IMR-90 (cell line): ENCODE data around the gene C16orf86. TPM values are rescaled to one million over a fixed set of nuclear protein-coding genes. Genes with fewer than 3 reads are reported as not detected.

Experiments used
- ATAC-seq: fragments of 200-7000 bp; cut with Tn5 transposase; 2 replicates; pipeline ENCODE4 v1.9.1; 2020; ENCODE audit warnings: low read depth, mild to moderate bottlenecking, moderate library complexity
- BruUV-seq: library from RNA; stranded (reverse); fragments of 400-500 nt; replicated peaks from 2 replicates; lab custom pipeline; 2021; lab: Mats Ljungman, UMichigan
- CTCF ChIA-PET: fragments of 300-600 bp; formaldehyde crosslinking; extraction: SDS; loops from one replicate; lab custom pipeline; 2021; ENCODE audit warnings: antibody characterized with exemption; lab: Yijun Ruan, JAX
- POLR2A ChIA-PET: fragments of 300-600 bp; sonication (Branson Sonifier 250); formaldehyde crosslinking; loops from one replicate; lab custom pipeline; 2022; ENCODE audit warnings: antibody characterized with exemption; ENCODE audit not compliant: unreplicated experiment; lab: Charles Lee
- DNase-seq: peaks from one replicate; pipeline ENCODE4 v3.0.0; 2013
- H2AFZ ChIP-seq: replicated peaks from 2 replicates; pipeline ENCODE3; 2013; ENCODE audit warnings: low read length, mild to moderate bottlenecking; ENCODE audit not compliant: poor library complexity
- H2AK5ac ChIP-seq: 2 replicates; pipeline ENCODE4 v1.6.1; 2013; ENCODE audit warnings: low read depth, low read length, inconsistent platforms
- H2AK9ac ChIP-seq: replicated peaks from 2 replicates; pipeline ENCODE3; 2013; ENCODE audit warnings: mild to moderate bottlenecking, low read depth, low read length, moderate library complexity; ENCODE audit not compliant: poor library complexity
- H2BK120ac ChIP-seq: 2 replicates; pipeline ENCODE4 v1.6.1; 2013; ENCODE audit warnings: low read depth, low read length, inconsistent platforms
- H2BK15ac ChIP-seq: 3 replicates; pipeline ENCODE4 v1.6.1; 2013; ENCODE audit warnings: low read depth, low read length, inconsistent platforms
- H2BK20ac ChIP-seq: 2 replicates; pipeline ENCODE4 v1.6.1; 2013; ENCODE audit warnings: low read depth, mild to moderate bottlenecking, inconsistent platforms, low read length, moderate library complexity
- H2BK5ac ChIP-seq: 2 replicates; pipeline ENCODE4 v1.6.1; 2013; ENCODE audit warnings: mild to moderate bottlenecking, low read depth, low read length, inconsistent platforms; ENCODE audit not compliant: poor library complexity, severe bottlenecking
- H3K14ac ChIP-seq: replicated peaks from 2 replicates; pipeline ENCODE4 v1.6.1; 2013; ENCODE audit warnings: low read depth, low read length, inconsistent platforms
- H3K18ac ChIP-seq: 2 replicates; pipeline ENCODE4 v1.6.1; 2013; ENCODE audit warnings: low read depth, low read length, control low read depth
- H3K23ac ChIP-seq: 2 replicates; pipeline ENCODE4 v1.6.1; 2013; ENCODE audit warnings: low read depth, low read length, inconsistent platforms
- H3K27ac ChIP-seq: 2 replicates; pipeline ENCODE4 v1.5.1; 2013; ENCODE audit warnings: mild to moderate bottlenecking, control low read depth, low read length; ENCODE audit not compliant: insufficient read depth
- H3K27me3 ChIP-seq: 2 replicates; pipeline ENCODE4 v1.6.1; 2013; ENCODE audit warnings: low read length; ENCODE audit not compliant: control insufficient read depth, insufficient read depth
- H3K36me3 ChIP-seq: 2 replicates; pipeline ENCODE4 v1.6.1; 2013; ENCODE audit warnings: low read length, mixed read lengths; ENCODE audit not compliant: control insufficient read depth, insufficient read depth
- H3K4ac ChIP-seq: 2 replicates; pipeline ENCODE4 v1.6.1; 2013; ENCODE audit warnings: low read depth, low read length, inconsistent platforms
- H3K4me1 ChIP-seq: 2 replicates; pipeline ENCODE4 v1.6.1; 2013; ENCODE audit warnings: low read length, mixed read lengths; ENCODE audit not compliant: control insufficient read depth, insufficient read depth
- H3K4me2 ChIP-seq: 2 replicates; pipeline ENCODE4 v1.6.1; 2013; ENCODE audit warnings: low read depth, mild to moderate bottlenecking, control low read depth, low read length, moderate library complexity
- H3K4me3 ChIP-seq: 2 replicates; pipeline ENCODE4 v1.5.1; 2013; ENCODE audit warnings: low read depth, mild to moderate bottlenecking, control low read depth, low read length, moderate library complexity; ENCODE audit not compliant: insufficient read depth
- H3K56ac ChIP-seq: 2 replicates; pipeline ENCODE4 v1.6.1; 2013; ENCODE audit warnings: low read length, inconsistent platforms; ENCODE audit not compliant: insufficient read depth; ENCODE audit errors: extremely low read depth
- H3K79me1 ChIP-seq, 2 experiments: 2 replicates each; pipeline ENCODE4 v1.6.1; 2013; ENCODE audit warnings: low read length in 2 of 2, inconsistent platforms in 1 of 2, low read depth in 1 of 2
- H3K9ac ChIP-seq: 2 replicates; pipeline ENCODE4 v1.6.1; 2013; ENCODE audit warnings: low read depth, low read length, control low read depth
- H3K9me1 ChIP-seq: 2 replicates; pipeline ENCODE4 v1.6.1; 2013; ENCODE audit warnings: low read length, inconsistent platforms; ENCODE audit not compliant: insufficient read depth
- H3K9me3 ChIP-seq: 2 replicates; pipeline ENCODE4 v1.6.1; 2013; ENCODE audit warnings: low read length; ENCODE audit not compliant: control insufficient read depth, insufficient read depth
- H4K20me1 ChIP-seq: 2 replicates; pipeline ENCODE4 v1.6.1; 2013; ENCODE audit warnings: low read length, inconsistent platforms; ENCODE audit not compliant: insufficient read depth
- H4K5ac ChIP-seq: 2 replicates; pipeline ENCODE4 v1.6.1; 2013; ENCODE audit warnings: mild to moderate bottlenecking, low read depth, low read length, control low read depth
- H4K8ac ChIP-seq, 2 experiments: 2 replicates each; pipeline ENCODE4 v1.6.1; 2013; ENCODE audit warnings: low read depth in 2 of 2, low read length in 2 of 2, control low read depth in 1 of 2, inconsistent platforms in 1 of 2
- H4K91ac ChIP-seq: 2 replicates; pipeline ENCODE4 v1.6.1; 2013; ENCODE audit warnings: low read depth, low read length, inconsistent platforms; ENCODE audit not compliant: insufficient read depth
- BHLHE40 ChIP-seq: fragments of 150-350 bp; IDR thresholded peaks from 2 replicates; pipeline ENCODE4 v1.6.1; 2016; ENCODE audit warnings: mild to moderate bottlenecking, low read depth, low read length
- CEBPB ChIP-seq: IDR thresholded peaks from 2 replicates; pipeline ENCODE4 v1.6.1; 2012; ENCODE audit warnings: low read depth, low read length, improper control_type of control experiment
- MAZ ChIP-seq: IDR thresholded peaks from 2 replicates; pipeline ENCODE4 v1.6.1; 2012; ENCODE audit warnings: low read depth, mild to moderate bottlenecking, low read length, improper control_type of control experiment, moderate library complexity, borderline replicate concordance
- NFE2L2 ChIP-seq: fragments of 150-350 bp; IDR thresholded peaks from 2 replicates; pipeline ENCODE4 v1.6.1; 2016; ENCODE audit warnings: low read depth, mild to moderate bottlenecking, low read length
- POLR2A ChIP-seq: IDR thresholded peaks from 2 replicates; pipeline ENCODE4 v1.6.1; 2012; ENCODE audit warnings: mild to moderate bottlenecking, low read depth, low read length
- RCOR1 ChIP-seq: IDR thresholded peaks from 2 replicates; pipeline ENCODE4 v1.6.1; 2012; ENCODE audit warnings: mild to moderate bottlenecking, low read length, improper control_type of control experiment; ENCODE audit not compliant: insufficient replicate concordance
- RFX5 ChIP-seq: IDR thresholded peaks from 2 replicates; pipeline ENCODE4 v1.8.0; 2012; ENCODE audit warnings: low read depth, mild to moderate bottlenecking, low read length, moderate library complexity
- WGBS, 2 experiments: methylation state at CpG; one replicate each; pipeline versions ENCODE4 v1.1.5 to v1.1.7; 2013; ENCODE audit warnings: missing lambda C conversion rate in 2 of 2; ENCODE audit not compliant: insufficient read length in 1 of 2; ENCODE audit errors: extremely low coverage in 2 of 2; 5-methylcytosine and 5-hydroxymethylcytosine counted together
- dilution Hi-C: fragments of 300-500 bp; cut with HindIII; formaldehyde crosslinking; loops from one replicate; pipeline ENCODE4 v1.14.3; 2018; ENCODE audit warnings: low sequenced_read_pairs; ENCODE audit not compliant: unreplicated experiment
- in situ Hi-C: fragments of 300-500 bp; cut with MboI; formaldehyde crosslinking; loops from 3 replicates; pipeline ENCODE4 v1.14.3; 2019; ENCODE audit warnings: low sequenced_read_pairs, inconsistent platforms, mixed read lengths
- intact Hi-C: fragments of 100-400 bp; cut with micrococcal nuclease; formaldehyde crosslinking; loops from 2 replicates; pipeline ENCODE4 v1.10.0; 2022
- polyA plus RNA-seq, 3 experiments: library from polyadenylated mRNA; depleted of rRNA; stranded (reverse); fragments of >200 nt; gene quantifications; 2 replicates each; pipeline ENCODE4 v1.2.3, GENCODE V29; 2012; ENCODE audit warnings: low replicate concordance in 1 of 3
- total RNA-seq: library from RNA; depleted of rRNA; stranded (reverse); fragments of >200 nt; gene quantifications from 2 replicates; pipeline ENCODE4 v1.2.3, GENCODE V29; 2012
- TF ChIP-seq, protein P1 (sequence below): fragments of 150-350 bp; IDR thresholded peaks from 2 replicates; pipeline ENCODE4 v1.6.1; 2016; ENCODE audit warnings: low read depth, mild to moderate bottlenecking, low read length, moderate library complexity, borderline replicate concordance
- TF ChIP-seq, protein P2 (sequence below): conservative IDR thresholded peaks from 2 replicates; pipeline ENCODE4 v1.5.1; 2012; ENCODE audit warnings: mild to moderate bottlenecking, low read depth, low read length, improper control_type of control experiment
- TF ChIP-seq, protein P3 (sequence below): fragments of 150-350 bp; IDR thresholded peaks from 2 replicates; pipeline ENCODE4 v1.6.1; 2017; ENCODE audit warnings: mild to moderate bottlenecking, antibody characterized with exemption, low read length, low read depth

C16orf86 gene
- total and polyA plus RNA-seq, 2 of the 4 experiments (the other 2 are of a cell fraction), result 0.54 to 0.70 TPM

DNA sequence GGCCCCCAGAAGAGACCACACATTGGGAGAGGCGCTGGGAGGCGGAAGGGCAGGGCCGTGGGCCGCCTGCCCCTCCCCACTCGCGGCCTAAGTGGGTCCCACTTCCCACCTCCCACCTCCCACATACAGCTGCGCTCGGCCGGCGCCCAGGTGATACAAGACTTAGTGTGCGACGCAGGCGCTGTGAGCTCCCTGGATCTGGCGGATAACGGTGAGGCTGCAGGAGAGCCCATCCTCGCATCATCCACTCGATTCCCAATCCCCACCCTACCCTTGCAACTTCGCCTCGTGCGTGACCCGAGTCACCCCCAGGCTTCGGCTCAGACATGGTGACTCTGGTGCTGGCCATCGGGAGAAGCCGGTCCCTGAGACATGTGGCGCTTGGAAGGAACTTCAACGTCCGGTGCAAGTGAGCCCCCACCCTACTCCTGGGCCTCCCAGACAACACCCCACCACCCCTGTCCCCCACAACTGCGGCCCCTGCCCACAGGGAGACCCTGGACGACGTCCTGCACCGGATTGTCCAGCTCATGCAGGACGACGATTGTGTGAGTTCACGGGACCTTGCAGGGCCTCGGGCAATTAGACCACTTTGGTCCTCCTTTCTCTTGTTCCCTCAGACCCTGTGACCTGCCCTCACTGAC, 17.7 kb upstream of the C16orf86 start (continued):
- TF ChIP-seq BHLHE40, result no peak

DNA sequence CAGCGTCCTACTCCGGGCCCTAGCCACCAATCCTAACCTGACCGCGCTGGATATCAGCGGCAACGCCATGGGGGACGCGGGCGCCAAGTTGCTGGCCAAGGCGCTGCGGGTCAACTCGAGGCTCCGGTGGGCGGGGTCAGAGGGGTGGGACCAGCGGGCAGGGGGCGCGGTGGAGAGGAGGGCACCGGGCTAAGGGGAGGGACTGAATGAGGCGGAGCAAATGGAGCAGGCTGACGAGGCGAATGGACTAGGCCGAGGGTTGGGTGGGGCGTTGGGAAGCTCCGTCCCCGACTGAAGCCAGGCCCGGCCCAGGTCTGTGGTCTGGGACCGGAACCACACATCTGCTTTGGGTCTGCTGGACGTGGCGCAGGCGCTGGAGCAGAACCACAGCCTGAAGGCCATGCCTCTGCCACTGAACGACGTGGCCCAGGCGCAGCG, 17.1 kb upstream of the C16orf86 start:
- ChIA-PET CTCF (interaction anchor here (0.7 to 1.1 kb wide), 2 partner anchors 19 to 128 kb away, joined by 3 to 4 read pairs; no protein-coding TSS in a partner anchor), POLR2A (interaction anchor here (0.6 kb wide), 1 partner anchor 128 kb away, joined by 13 read pairs; no protein-coding TSS in a partner anchor)
- no peak overlapping the region for H3K4me3 ChIP-seq
- dilution Hi-C loops (no loop called here), intact Hi-C loops (no loop called here), in situ Hi-C loops (no loop called here)
- H2BK120ac ChIP-seq, result no peak overlapping the region
- H4K20me1 ChIP-seq, result peaks cover 9% of the 10 kb centered on the region
- H3K27me3 ChIP-seq, result peaks cover 74% of the 10 kb centered on the region
- no peak overlapping the region for H2BK15ac ChIP-seq
- TF ChIP-seq, protein P1, sequence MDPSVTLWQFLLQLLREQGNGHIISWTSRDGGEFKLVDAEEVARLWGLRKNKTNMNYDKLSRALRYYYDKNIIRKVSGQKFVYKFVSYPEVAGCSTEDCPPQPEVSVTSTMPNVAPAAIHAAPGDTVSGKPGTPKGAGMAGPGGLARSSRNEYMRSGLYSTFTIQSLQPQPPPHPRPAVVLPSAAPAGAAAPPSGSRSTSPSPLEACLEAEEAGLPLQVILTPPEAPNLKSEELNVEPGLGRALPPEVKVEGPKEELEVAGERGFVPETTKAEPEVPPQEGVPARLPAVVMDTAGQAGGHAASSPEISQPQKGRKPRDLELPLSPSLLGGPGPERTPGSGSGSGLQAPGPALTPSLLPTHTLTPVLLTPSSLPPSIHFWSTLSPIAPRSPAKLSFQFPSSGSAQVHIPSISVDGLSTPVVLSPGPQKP, result no peak
- TF ChIP-seq RCOR1, result no peak
- TF ChIP-seq, protein P2, sequence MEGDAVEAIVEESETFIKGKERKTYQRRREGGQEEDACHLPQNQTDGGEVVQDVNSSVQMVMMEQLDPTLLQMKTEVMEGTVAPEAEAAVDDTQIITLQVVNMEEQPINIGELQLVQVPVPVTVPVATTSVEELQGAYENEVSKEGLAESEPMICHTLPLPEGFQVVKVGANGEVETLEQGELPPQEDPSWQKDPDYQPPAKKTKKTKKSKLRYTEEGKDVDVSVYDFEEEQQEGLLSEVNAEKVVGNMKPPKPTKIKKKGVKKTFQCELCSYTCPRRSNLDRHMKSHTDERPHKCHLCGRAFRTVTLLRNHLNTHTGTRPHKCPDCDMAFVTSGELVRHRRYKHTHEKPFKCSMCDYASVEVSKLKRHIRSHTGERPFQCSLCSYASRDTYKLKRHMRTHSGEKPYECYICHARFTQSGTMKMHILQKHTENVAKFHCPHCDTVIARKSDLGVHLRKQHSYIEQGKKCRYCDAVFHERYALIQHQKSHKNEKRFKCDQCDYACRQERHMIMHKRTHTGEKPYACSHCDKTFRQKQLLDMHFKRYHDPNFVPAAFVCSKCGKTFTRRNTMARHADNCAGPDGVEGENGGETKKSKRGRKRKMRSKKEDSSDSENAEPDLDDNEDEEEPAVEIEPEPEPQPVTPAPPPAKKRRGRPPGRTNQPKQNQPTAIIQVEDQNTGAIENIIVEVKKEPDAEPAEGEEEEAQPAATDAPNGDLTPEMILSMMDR, result no peak
- no peak for TF ChIP-seq BHLHE40
- TF ChIP-seq, protein P3, sequence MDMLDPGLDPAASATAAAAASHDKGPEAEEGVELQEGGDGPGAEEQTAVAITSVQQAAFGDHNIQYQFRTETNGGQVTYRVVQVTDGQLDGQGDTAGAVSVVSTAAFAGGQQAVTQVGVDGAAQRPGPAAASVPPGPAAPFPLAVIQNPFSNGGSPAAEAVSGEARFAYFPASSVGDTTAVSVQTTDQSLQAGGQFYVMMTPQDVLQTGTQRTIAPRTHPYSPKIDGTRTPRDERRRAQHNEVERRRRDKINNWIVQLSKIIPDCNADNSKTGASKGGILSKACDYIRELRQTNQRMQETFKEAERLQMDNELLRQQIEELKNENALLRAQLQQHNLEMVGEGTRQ, result no peak
- TF ChIP-seq NFE2L2, result no peak
- no peak for TF ChIP-seq POLR2A
- no peak for TF ChIP-seq MAZ
- TF ChIP-seq RFX5, result no peak
- TF ChIP-seq CEBPB, result no peak
- no peaks in the 10 kb centered on the region for H3K79me1 ChIP-seq
- DNase-seq (no peak), ATAC-seq (no peak)
- BruUV-seq, result no TSS peak
- peak overlapping the region; percentile 55 for H2AK9ac ChIP-seq
- 5% methylated on average over 18 of the region's 34 CpGs; no CpG with 5 or more reads in 1 of the 2 experiments for WGBS, 2 experiments
- no peak overlapping the region for H3K27ac ChIP-seq
- no peak overlapping the region for H2AK5ac ChIP-seq
- H2BK5ac ChIP-seq, result no peak overlapping the region
- no peaks in the 10 kb centered on the region for H3K36me3 ChIP-seq
- no peak overlapping the region for H3K56ac ChIP-seq
- H3K4me1 ChIP-seq, result peaks cover 4% of the 10 kb centered on the region; the same call in 1 of the 2 replicates
- H4K8ac ChIP-seq, result no peak overlapping the region
- H3K9me1 ChIP-seq, result no peaks in the 10 kb centered on the region
- H3K23ac ChIP-seq, result no peak overlapping the region
- no peak overlapping the region; the same call in 1 of the 2 replicates for H3K4me2 ChIP-seq
- no peak overlapping the region for H4K5ac ChIP-seq
- no peak overlapping the region for H3K14ac ChIP-seq
- H4K91ac ChIP-seq, result no peak overlapping the region
- H3K9me3 ChIP-seq, result no peaks in the 10 kb centered on the region
- H3K18ac ChIP-seq, result no peak overlapping the region
- H3K4ac ChIP-seq, result no peak overlapping the region
- no peak overlapping the region for H2BK20ac ChIP-seq
- H2AFZ ChIP-seq, result peak overlapping the region; percentile 32
- H3K9ac ChIP-seq, result no peak overlapping the region
